ENCODE data around the gene GLB1L3.

Gene GLB1L3

GRCh38 chr11:134250675-134251074, 25.5 kb upstream of the GLB1L3 start:
- no peak overlapping the region for H3K27ac ChIP-seq (ENCODE audit: extremely low read depth, low read depth, low read length)
- no peak overlapping the region for H3K4me3 ChIP-seq (ENCODE audit: low read depth, low read length)
- TF ChIP-seq ZNF37A (tag by site-specific recombination; IDR thresholded peaks at IDR 0.05) (no peak), ZBTB8A (tag by site-specific recombination; IDR thresholded peaks at IDR 0.05) (no peak), KLF10 (tag by site-specific recombination; IDR thresholded peaks at IDR 0.05) (no peak), ZNF521 (tag by site-specific recombination; IDR thresholded peaks at IDR 0.05) (no peak), ZNF558 (tag by site-specific recombination; IDR thresholded peaks at IDR 0.05) (no peak), ZNF404 (tag by site-specific recombination; IDR thresholded peaks at IDR 0.05) (no peak), ZNF311 (tag by site-specific recombination; IDR thresholded peaks at IDR 0.05; ENCODE audit: borderline replicate concordance) (no peak), HOXD13 (CRISPR knock-in tag; IDR thresholded peaks at IDR 0.05; ENCODE audit: borderline replicate concordance) (no peak), ZSCAN16 (tag by site-specific recombination; IDR thresholded peaks at IDR 0.05) (no peak), GLI2 (tag by site-specific recombination; IDR thresholded peaks at IDR 0.05; ENCODE audit: borderline replicate concordance, low read depth) (no peak), ZBTB44 (tag by site-specific recombination; IDR thresholded peaks at IDR 0.05) (no peak), ZEB2 (tag by site-specific recombination; IDR thresholded peaks at IDR 0.05) (no peak), ZNF48 (tag by site-specific recombination; IDR thresholded peaks at IDR 0.05) (no peak), ZNF624 (tag by site-specific recombination; IDR thresholded peaks at IDR 0.05) (no peak)
- peaks cover 0 to 55% of the 10 kb centered on the region in 2 experiments; a peak in 1 of 3 replicates for H3K36me3 ChIP-seq (ENCODE audit: control insufficient read depth in 2 of 2, insufficient read depth in 1 of 2, low read length in 2 of 2)
- CTCF ChIA-PET: interaction anchor here (0.6 to 2.7 kb wide), 2 partner anchors 11 to 21 kb away, joined by 5 to 12 read pairs; no protein-coding TSS in a partner anchor
- no peaks in the 10 kb centered on the region for H3K4me1 ChIP-seq (ENCODE audit: control insufficient read depth, insufficient read depth, low read length)
- H3K9me3 ChIP-seq (ENCODE audit: control insufficient read depth, insufficient read depth, low read depth, low read length): no peaks in the 10 kb centered on the region
- POLR2A ChIA-PET: interaction anchor here (0.6 to 1.3 kb wide), 4 partner anchors 10 to 40 kb away, joined by 3 to 7 read pairs (median 4); partner anchors contain the start of genes NCAPD3 and VPS26B

GRCh38 chr11:134252346-134253187, 23.6 kb upstream of the GLB1L3 start:
- no peaks in the 10 kb centered on the region for H3K4me1 ChIP-seq (ENCODE audit: control insufficient read depth, insufficient read depth, low read length)
- peak overlapping the region; percentile 60 for H3K4me3 ChIP-seq (ENCODE audit: low read depth, low read length)
- CTCF ChIA-PET: interaction anchor here (0.6 to 2.7 kb wide), 4 partner anchors 9 to 223 kb away, joined by 3 to 12 read pairs (median 4); no protein-coding TSS in a partner anchor
- H3K9me3 ChIP-seq (ENCODE audit: control insufficient read depth, insufficient read depth, low read depth, low read length): no peaks in the 10 kb centered on the region
- H3K27ac ChIP-seq (ENCODE audit: extremely low read depth, low read depth, low read length): peak overlapping the region; percentile 53; the same call in 1 of the 2 replicates
- H3K36me3 ChIP-seq (ENCODE audit: control insufficient read depth in 2 of 2, insufficient read depth in 1 of 2, low read length in 2 of 2): peaks cover 0 to 47% of the 10 kb centered on the region in 2 experiments; a peak in 1 of 3 replicates
- POLR2A ChIA-PET: interaction anchor here (0.7 to 4.0 kb wide), 3 partner anchors 21 to 73 kb away, joined by 3 to 35 read pairs (median 11); partner anchors contain the start of genes NCAPD3 and VPS26B
- TF ChIP-seq ZBTB48 (tag by site-specific recombination; IDR thresholded peaks at IDR 0.05) (peak; percentile 62), ZNF555 (tag by site-specific recombination; conservative IDR thresholded peaks at IDR 0.05) (no peak), ZBTB8A (tag by site-specific recombination; IDR thresholded peaks at IDR 0.05) (no peak), ZNF335 (tag by site-specific recombination; conservative IDR thresholded peaks at IDR 0.05) (peak; percentile 93), ZSCAN16 (tag by site-specific recombination; IDR thresholded peaks at IDR 0.05) (no peak), ZNF366 (tag by site-specific recombination; conservative IDR thresholded peaks at IDR 0.05) (no peak), REPIN1 (tag by site-specific recombination; IDR thresholded peaks at IDR 0.05; ENCODE audit: low read depth) (no peak), OVOL3 (tag by site-specific recombination; IDR thresholded peaks at IDR 0.05) (0 out of 2 replicates have a peak, but pooled peaks have one; percentile 49), GLIS1 (tag by site-specific recombination; IDR thresholded peaks at IDR 0.05) (no peak), ZNF362 (tag by site-specific recombination; IDR thresholded peaks at IDR 0.05) (no peak), ZNF514 (tag by site-specific recombination; IDR thresholded peaks at IDR 0.05) (no peak), ZNF76 (tag by site-specific recombination; IDR thresholded peaks at IDR 0.05; ENCODE audit: borderline replicate concordance, low read depth) (no peak), ZNF280D (tag by site-specific recombination; IDR thresholded peaks at IDR 0.05) (no peak), ZNF664 (tag by site-specific recombination; IDR thresholded peaks at IDR 0.05) (peak; percentile 20; the same call in 1 of the 2 replicates), ZNF561 (tag by site-specific recombination; IDR thresholded peaks at IDR 0.05; ENCODE audit: borderline replicate concordance) (no peak), ZNF214 (tag by site-specific recombination; IDR thresholded peaks at IDR 0.05; ENCODE audit: borderline replicate concordance) (no peak)
